ENCODE measurements around the gene PTTG1IP.

- no peak for TF ChIP-seq CTCF (conservative IDR thresholded peaks at IDR 0.05; ENCODE audit: low read depth, low read length)
- no peak for TF ChIP-seq EZH2 (IDR thresholded peaks at IDR 0.05; ENCODE audit: low read length, unreplicated experiment)
- no peak for TF ChIP-seq EZH2phosphoT487 (IDR thresholded peaks at IDR 0.05; ENCODE audit: borderline replicate concordance, low read length)
These were observed 44.1 kb upstream of the PTTG1IP start for GRCh38 chr21:44917446-44918106.
